ENCODE data around the gene PLTP.
"Not testable (repeated sequence)": the region's sequence is repeated elsewhere in the genome, so short reads cannot be mapped to it uniquely, and the experiment has no call there.

PLTP gene

GRCh38 chr20:45880988-45881788 is 30.8 kb downstream of the PLTP start, which contains the start of gene ZSWIM1:
Gene ZSWIM1 (plus strand): TSS chr20:45881227. CDS start chr20:45882593, 1,366 bp downstream.
- DNase-seq (ENCODE audit: insufficient read length, low spot score) (peak; percentile 95), FAIRE-seq (peak; percentile 98)

DNA sequence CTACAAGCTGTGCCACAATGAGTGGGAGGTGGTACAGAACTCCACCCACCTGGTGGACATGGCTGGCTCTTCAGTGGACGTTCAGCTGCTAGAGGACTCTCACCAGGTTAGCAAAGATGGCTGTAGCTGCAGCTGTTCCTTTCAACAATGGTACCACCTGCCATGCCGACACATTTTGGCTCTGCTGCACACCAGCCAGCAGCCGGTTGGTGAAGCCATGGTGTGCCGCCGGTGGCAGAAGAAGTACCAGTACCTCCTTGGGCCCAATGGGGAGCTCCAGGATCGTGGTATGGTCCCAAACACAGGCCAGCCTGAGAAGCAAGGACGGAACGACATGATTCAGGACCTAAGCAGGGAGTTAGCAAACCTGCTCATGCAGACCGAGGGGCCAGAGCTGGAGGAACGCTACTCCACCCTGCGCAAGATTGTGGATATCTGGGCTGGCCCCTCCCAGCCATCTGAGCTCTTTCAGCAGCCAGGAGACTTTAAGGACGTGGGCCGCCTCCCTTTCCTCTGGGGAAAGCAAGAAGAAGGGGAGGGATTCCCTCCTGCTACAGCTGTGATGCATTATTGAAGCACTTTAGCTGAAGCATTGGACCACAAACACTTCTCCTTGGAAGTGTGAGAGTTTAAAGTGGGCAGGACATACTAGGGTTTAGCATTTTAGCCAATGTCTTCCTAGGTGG is 33.7 kb downstream of the PLTP start:
- FAIRE-seq = no peak
- no peak for DNase-seq (ENCODE audit: insufficient read length, low spot score)

- DNase-seq (ENCODE audit: insufficient read length, low spot score) (no peak), FAIRE-seq (no peak)
These were observed 37.4 kb downstream of the PLTP start for GRCh38 chr20:45874576-45874975.

DNA sequence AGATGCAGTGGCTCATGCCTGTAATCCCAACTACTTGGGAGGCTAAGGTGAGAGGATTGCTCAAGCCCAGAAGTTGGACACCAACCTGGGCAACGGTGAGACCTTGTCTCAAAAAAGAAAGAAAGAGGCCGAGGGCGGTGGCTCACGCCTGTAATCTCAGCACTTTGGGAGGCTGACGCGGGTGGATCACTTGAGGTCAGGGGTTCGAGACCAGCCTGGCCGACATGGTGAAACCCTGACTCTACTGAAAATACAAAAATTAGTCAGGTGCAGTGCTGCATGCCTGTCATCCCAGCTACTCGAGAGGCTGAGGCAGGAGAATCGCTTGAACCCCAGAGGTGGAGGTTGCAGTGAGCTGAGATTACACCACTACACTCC is 37.9 kb downstream of the PLTP start:
- not testable (repeated sequence) for DNase-seq (ENCODE audit: insufficient read length, low spot score); FAIRE-seq

DNA sequence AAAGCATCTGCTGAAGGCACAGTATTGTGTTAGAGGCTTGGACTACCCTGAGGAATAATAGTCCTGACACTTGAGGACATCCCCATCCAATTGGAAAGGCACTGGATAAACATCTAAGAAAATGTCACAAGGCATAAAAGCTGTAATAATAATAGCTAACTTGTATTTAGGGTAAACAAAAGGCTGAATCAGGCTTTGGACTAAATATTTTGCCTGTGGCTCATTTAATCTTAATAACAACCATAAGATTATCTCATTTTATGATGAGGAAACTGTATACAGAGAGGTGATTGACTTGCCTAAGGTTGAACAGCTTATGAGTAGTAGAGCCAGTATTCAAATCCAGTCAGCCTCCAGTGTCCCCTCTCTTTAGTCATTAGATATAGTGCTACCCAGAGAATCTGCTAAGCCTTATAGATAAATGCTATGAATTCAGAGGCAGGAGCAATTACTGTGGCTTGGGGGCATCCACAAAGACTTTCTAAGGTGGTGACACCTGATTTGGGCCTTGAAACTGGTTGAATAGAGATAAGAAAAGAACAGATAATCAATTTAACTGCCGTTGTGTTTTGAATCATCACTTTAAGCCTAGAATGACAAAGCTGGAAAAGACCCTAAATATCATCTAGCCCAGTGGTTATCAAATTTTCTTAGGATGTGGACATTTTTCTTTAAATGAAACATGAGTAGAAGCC is 38.4 kb downstream of the PLTP start:
- FAIRE-seq = no peak
- no peak for DNase-seq (ENCODE audit: insufficient read length, low spot score)

DNA sequence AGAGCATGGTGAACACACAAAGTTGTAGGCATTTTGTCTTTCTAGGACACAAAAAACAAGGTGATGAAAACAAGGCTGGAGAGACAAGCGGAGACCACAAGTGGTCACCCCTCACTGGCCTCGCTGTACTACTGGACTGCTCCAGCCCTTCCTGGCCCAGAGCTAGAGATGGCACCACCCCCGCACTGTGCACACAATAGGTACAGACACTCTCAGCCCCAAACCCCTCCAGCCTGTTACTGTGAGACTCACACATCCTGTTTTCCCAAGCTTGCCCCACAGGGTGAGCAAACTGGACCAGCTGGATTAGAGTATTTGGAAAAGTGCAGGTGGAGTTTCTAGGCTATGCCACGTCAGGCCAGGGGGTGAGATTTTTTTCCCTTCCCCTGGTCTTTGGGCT is 39.3 kb downstream of the PLTP start:
- DNase-seq (ENCODE audit: insufficient read length, low spot score) (no peak), FAIRE-seq (no peak)

- FAIRE-seq (no peak), DNase-seq (ENCODE audit: insufficient read length, low spot score) (no peak)
These were observed 44.2 kb downstream of the PLTP start for GRCh38 chr20:45867819-45868176.

- no peak for DNase-seq (ENCODE audit: insufficient read length, low spot score)
- FAIRE-seq = no peak
These were observed 44.7 kb downstream of the PLTP start for GRCh38 chr20:45867136-45867818.

DNA sequence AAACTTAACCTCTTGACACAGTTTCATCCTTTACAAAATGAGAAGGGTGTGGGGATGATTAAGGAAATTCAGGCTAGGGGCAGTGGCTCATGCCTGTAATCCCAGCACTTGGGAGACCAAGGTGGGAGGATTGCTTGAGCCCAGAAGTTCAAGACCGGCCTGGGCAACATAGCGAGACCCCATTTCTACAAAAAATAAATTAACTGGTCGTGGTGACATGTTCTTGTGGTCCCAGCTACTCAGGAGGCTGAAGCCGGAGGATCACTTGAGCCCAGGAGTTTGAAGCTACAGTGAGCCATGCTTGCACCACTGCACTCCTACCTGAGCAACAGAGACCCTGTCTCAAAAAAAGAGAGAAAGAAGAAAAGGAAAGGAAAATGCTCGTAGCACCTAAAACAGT is 45.5 kb downstream of the PLTP start:
- FAIRE-seq = no peak
- DNase-seq (ENCODE audit: insufficient read length, low spot score) = no peak

- DNase-seq (ENCODE audit: insufficient read length, low spot score) (no peak), FAIRE-seq (no peak)
These were observed 48.1 kb downstream of the PLTP start for GRCh38 chr20:45863543-45864470.

DNA sequence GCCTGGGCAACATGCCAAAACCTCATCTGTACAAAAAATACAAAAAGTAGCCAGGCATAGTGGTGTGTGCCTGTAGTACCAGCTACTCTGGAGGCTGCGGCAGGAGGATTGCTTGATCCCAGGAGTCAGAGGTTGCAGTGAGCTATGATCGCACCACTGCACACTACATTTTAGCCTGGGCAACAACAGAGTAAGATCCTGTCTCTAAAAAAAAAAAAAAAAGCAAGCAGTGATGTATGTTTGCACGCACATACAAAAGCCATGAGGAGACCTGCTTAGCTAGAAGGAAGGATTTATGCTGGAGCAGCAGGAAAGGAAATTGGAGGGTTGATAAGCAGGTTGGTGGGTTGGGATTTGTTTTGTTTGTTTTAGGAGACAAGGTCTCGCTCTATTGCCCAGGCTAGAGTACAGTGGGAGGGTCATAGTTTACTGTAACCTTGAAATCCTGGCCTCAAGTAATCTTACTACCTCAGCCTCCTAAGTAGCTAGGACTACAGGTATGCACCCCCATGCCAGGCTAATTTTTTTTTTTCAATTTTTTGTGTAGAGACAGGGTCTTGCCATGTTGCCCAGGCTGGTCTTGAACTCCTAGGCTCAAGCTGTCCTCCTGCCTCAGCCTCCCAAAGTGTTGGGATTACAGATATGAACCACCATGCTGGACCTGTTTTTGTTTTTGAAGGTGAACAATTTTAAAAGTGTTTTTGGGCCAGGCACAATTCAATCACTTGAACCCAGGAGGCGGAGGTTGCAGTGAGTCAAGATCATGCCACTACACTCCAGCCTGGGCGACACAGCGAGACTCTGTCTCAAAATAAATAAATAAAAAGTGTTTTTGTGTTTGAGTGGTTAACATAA is 50.5 kb downstream of the PLTP start:
- FAIRE-seq (no peak), DNase-seq (ENCODE audit: insufficient read length, low spot score) (no peak)

- no peak for FAIRE-seq
- no peak for DNase-seq (ENCODE audit: insufficient read length, low spot score)
These were observed 51.3 kb downstream of the PLTP start for GRCh38 chr20:45860560-45861220.

DNA sequence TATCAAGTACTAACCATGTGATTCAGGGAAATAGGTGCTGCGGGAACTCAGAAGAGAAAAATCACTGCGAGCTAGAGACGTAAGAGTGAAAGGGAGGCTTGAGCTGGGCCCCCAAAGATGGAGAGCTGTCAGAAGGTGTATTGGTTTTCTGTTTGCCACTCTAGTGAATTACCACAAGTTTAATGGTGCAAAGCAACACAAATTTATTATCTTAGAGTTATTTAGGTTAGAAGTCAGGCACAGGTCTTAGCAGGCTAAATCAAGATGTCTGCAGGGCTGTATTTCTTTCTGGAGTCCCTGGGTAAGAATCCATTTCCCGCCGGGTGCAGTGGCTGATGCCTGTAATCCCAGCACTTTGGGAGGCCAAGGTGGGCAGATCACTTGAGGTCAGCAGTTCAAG is 52.0 kb downstream of the PLTP start:
- no peak for DNase-seq (ENCODE audit: insufficient read length, low spot score)
- FAIRE-seq = no peak

DNA sequence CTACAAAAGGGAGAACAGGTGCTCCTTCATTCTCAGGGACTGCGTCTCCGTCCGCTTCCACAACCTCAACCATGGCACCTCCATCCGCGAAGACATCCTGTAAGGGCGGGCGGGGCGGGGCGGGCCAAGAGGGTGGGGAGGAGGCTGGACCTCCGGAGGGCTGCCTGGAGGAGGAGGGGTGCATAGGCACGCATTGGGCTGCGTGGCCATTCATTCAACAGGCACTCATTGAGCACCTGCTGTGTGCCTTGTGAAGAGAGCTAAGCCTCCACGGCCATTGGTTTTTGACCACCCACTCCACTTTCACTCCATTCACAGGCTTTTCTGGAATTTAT is 54.1 kb downstream of the PLTP start:
- DNase-seq (ENCODE audit: insufficient read length, low spot score) (peak; percentile 63), FAIRE-seq (no peak)

DNA sequence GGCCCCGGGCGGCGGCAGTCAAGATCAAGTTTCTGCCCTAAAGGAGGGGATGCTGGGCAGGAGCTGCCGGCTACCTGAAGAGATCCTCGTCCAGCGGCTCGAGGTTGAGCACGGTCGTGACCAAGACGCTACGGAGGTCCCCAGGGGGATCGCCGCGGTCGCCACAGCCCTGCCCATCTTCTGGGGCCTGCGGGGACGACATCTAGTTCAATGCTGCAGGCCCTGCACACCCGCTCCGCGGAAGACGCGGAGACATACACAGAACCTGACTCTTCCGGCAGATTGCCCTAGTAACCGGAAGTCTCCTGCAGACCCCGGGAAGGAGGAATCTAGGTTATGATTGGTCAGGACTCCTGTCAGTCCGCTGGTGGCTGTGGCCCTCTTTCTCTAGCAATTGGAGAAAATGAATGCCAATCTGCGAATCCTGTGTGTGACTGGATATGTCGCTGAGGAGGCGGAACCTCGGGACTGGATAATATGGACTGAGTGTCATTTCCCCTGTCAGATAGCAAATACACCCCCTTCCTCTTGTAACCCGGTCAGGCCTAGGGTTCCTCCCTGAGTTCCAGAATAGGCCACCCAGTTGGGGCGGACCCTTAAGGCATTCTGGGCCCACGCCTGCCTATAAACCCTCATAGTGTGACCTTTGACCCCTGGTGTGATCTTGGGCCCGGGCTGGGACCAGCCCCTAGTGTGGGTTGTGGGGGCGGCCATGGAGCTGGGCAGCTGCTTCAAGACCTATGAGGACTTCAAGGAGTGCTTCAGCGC is 54.7 kb downstream of the PLTP start, which contains the start of the genes ACOT8 and ZSWIM3:
Gene ACOT8, minus strand, starts transcription at position 279 of the 768 bp plus-strand sequence. Its CDS starts 77 bp downstream, at position 202.
Gene ZSWIM3, plus strand, starts transcription at position 501 of the 768 bp plus-strand sequence. Its CDS starts 212 bp downstream, at position 713.
- DNase-seq (ENCODE audit: insufficient read length, low spot score) (peak; percentile 98), FAIRE-seq (peak; percentile 94)

GRCh38 chr20:45853484-45853883 is 58.5 kb downstream of the PLTP start:
- no peak for FAIRE-seq
- DNase-seq (ENCODE audit: insufficient read length, low spot score) = no peak

DNA sequence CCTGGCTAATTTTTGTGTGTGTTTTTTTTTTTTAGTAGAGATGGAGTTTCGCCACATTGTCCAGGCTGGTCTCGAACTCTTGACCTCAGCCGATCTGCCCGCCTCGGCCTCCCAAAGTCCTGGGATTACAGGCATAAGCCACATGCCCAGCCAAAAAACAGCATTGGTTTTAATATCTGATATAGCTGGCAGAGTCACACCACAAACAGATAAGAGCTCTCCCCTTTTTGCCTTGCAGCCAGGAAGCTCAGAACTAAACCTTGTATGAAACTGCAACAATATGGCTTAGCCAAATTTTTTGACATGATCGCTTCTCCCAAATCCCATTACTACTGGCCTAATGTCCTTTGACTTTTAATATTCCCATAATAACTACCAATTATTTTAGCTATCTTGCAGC is 59.6 kb downstream of the PLTP start:
- FAIRE-seq (no peak), DNase-seq (ENCODE audit: insufficient read length, low spot score) (no peak)

DNA sequence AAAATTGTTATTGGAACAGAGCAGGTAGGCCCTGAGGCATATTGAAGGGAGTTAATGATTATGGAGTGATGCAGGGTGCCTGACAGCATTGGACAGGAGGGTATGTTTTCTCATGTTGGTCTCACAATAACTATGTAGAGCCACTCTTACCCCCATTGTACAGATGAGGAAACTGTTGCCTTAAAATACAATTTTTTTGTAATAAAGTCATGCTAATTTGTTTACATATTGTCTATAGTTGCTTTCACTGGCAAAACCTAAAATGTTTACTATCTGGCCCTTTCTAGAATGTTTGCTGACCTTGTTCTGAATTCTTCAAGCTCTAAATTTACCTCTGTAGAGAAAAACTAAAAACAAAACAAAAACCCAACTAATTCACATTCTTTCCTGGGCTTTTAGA is 60.5 kb downstream of the PLTP start:
- DNase-seq (ENCODE audit: insufficient read length, low spot score) = no peak
- FAIRE-seq = no peak
